GM19452 (cell line): ENCODE measurements around the gene HTR3B.
"Not testable (repeated sequence)": the region's sequence is repeated elsewhere in the genome, so short reads cannot be mapped to it uniquely, and the experiment has no call there.

Source experiments
- ATAC-seq: cut with Tn5 transposase; IDR thresholded peaks from one replicate; pipeline ENCODE4 v1.9.1; 2021; ENCODE audit not compliant: unreplicated experiment

Gene HTR3B

DNA sequence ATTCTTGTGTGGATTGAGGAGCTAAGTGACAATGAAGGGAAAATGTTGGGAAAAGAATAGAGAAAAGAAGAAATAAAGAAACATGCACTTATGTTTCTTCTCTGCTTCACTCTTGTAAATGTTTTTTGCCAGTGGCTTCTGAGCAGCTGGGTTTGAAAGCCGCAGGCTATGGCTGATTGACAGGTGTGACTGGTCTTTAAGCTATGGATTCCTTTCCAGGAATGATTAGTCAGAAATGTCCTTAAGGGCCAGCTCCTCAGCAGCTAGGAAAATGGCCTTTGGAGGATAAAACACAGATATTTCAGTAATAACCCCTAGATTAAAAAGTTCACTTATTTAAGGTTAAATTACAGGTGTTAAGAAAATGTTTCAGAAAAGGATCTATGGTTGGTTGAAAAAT lies 22.7 kb upstream of the HTR3B start:
- ATAC-seq: no peak

DNA sequence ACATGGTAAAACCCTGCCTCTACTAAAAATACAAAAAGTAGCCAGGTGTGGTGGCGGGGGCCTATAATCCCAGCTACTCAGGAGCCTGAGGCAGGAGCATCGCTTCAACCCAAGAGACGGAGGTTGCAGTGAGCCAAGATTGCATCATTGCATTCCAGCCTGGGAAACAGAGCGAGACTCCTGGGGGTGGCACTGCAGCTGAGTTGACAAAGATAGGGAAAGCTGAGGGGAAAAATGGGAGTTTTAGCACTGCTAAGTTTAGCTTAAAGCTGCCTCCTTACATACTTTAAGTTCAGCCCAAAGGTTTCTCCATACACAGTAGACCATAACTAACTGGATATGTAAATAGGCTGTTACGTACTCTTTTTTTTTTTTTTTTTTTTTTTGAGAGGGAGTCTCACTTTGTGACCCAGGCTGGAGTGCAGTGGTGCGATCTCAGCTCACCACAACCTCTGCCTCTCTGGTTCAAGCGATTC lies 20.2 kb upstream of the HTR3B start:
- ATAC-seq: no peak

DNA sequence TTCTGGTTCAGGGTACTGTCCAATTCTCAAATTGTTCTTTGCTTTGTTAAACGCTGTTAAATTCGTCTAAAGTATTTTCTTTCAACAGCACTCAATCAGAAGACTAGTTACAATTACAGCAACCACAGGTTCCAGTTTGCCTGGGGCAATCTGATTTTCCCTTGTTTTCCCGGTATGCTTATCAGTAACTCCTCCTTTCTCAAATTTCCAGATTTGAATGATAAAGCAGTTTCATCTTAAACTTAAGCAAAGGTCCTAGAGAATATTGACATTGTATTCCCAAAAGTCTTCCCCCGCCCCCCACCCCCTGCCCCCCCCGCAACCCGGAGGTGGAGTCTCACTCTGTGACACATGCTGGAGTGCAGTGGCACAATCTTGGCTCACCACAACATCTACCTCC lies 18.7 kb upstream of the HTR3B start:
- no peak for ATAC-seq

DNA sequence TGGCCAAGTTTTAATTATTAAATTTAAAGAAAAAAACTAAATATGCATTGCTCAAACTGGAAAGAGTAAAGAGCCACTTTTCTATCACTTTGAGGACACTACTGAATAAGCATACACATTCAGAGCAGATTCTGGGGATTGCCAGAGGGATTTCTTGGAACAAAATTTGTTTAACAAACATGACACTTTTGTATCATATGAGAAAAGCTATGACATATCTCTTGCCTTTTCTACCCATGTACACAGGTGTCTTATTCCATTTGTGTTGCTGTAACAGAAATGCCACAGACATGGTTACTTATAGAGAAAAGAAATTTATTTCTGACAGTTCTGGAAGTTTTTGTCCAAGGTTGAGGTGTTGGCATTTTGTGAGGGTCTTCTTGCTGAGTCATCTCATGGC lies 15.7 kb upstream of the HTR3B start:
- ATAC-seq: no peak

DNA sequence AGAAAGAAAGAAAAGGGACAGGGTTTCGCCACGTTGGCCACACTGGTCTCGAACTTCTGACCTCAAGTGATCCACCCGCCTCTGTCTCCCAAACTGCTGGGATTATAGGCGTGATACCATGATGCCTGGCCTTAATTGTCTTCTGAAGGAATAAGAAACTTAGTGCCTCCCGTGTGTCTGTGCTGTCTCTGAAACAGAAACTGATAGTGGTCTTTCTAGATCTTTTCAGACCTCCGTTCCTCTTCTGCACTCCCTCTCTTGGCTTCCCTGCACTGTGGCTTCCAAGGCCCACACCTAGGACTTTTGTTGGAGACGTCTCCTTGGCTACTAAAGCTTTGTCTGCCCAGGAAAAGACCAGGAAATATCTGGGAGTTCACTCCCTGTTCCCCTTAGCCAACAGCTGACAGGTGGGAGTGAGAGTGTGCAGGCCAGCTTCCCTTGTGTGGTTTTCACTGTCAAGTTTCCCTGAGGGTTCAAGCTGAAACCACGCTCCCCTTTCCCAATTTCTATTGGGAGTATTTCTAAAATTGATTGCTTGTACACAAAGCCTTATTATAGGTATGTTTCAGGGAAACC lies 10.1 kb upstream of the HTR3B start:
- no peak for ATAC-seq

DNA sequence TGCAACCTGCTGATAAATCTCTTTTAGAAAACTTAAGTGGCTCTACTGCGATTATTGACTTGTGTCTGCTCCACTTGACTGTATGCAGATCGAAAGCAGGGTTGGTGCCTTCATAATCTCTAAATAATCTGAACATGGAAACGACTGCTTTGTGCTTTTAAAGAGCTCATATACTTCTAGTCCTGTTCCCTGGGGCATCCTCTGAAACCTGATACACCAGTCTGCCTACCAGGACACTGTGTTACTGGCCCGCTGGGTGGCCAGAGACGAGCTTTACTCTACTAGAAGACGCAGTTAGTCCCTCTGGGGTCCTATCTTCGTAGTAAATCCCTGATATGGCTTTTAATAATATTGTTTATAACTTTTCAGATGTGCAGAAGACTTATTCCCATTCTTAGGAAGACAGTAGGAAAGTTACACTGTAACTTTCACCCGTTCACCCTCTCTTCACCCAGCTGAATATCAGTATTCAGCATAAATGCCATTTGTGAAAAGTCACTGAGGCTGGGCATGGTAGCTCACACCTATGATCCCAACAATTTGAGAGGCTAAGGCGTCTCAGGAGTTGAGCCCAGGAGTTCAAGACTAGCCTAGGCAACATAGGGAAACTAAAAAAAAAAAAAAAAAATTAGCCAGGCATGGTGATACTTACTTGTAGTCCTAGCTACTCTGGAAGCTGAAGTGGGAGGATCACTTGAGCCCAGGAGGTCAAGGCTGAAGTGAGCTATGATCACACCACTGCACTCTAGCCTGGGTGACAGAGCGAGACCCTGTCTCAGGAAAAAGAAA lies 9.0 kb upstream of the HTR3B start:
- ATAC-seq: no peak

DNA sequence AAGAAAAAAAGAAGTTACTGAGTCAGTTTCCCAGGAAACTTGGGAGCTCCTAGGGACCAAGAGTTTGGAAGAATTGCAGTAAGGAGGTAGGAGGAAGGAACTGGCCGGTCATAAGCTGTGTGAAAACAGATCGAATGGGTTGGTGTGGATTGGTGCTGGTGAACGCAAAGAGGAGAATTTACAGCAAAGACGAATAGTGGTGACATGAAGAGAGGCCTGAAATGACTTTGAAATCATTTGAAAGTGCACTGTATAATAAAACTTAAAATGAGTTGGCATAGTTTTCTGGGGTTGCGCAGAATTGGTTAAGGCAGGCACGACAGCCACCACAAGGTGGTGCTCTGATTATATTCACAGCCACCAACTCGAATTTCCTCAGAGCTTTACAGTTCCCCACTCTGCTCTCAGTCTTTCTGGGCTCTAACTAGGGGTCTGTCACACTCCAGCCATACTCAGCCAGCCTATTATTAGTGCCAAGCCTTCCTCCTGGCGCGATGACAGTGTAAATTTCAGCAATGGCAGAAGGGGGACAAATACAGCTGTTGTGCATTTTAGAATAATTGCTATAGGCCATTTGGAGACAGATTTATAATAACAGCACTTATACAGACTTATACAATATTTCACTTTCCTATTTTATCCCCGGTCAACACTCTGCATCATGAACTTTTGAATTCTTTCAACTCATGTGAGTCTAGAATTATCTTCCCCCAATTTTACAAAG lies 8.3 kb upstream of the HTR3B start:
- ATAC-seq: no peak

DNA sequence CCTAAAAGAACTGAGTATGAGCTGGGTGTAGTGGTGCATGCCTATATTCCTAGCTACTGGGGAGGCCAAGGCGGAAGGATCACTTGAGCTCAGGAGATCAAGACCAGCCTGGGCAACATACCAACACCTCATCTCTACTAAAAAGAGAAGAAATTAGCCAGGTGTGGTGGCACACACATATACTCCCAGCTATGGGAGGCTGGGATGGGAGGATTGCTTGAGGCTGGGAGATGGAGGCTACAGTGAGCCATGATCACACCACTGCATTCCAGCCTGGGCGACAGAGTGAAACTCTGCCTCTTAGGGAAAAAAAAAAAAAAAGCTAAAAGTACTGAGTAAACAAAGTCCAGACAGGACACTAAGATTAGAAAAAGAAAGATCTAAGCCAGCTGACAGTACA lies 3.5 kb upstream of the HTR3B start:
- no peak for ATAC-seq

DNA sequence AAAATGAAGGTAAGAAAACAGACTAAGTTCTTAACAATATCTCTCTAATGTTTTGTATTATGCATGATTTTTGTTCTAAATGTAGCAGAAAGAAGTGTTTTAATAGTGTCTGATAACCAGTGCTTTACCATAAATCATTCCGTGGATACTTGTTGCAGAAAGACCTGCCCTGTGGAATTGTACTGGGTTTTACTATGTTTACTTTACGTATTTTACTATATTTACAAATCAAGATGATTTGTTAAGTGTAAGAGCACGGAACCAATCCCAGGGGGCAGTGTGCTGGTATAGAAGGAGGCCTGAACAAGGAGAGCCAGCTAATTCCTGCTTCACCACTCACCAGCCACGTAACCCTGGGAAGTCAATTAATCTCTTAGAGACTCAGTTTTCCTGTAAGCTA lies 1.4 kb downstream of the HTR3B start:
- ATAC-seq: no peak

DNA sequence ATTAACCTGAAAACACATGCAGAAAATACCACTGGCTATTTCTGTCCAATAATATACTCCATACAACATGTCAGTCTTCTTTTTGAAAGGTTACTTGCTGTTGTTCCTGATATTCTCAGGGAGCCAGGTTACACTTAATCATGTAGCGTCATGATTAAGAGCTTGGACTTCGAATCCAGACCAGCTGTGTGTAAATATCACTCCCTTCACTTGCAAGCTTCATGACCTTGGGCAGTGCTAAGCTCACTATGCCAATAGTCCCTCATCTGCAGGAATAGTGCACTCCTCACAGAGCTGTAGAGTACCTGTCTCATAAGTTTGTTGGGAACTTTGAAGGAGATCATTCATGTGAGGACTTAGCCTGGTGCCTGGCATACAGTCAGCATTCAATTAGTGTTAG lies 1.9 kb downstream of the HTR3B start:
- no peak for ATAC-seq

DNA sequence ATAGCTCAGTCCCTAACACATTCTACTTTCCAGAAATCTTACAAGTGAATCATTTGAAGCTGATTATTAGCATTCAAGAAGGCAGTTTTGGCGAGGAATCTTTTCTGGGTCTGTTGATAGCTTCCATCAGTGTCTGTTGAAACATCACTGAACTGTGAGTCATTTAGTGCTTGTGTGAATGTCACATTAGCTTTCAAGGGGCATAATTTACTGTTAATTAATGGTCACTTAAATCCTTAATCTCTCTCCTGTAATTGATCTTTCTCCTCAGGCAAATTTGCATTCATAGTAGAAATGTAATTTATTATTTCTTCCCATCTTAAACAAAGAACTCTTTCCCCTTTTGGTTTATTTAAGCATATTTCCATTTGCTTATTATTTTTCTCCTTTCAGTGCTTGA lies 2.6 kb downstream of the HTR3B start:
- ATAC-seq: no peak

DNA sequence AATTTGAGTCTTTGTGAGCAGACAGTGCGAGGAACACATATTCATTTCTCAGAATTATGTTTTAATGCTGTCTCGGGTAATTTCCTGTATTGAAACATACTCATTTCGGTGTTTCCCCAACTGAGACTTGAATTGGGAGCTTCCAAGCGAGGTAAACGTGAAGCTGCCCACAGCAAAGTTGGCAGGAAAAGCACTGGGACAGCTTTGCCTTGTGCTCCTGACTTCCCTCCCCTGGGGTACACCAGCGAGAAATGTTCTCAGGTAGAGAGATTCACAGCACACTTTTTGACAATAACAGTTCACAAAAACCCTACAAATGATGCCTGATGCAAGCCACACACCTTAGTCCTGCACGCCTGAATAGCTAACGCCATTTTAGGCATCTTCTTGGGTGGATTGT lies 3.1 kb downstream of the HTR3B start:
- ATAC-seq: no peak

DNA sequence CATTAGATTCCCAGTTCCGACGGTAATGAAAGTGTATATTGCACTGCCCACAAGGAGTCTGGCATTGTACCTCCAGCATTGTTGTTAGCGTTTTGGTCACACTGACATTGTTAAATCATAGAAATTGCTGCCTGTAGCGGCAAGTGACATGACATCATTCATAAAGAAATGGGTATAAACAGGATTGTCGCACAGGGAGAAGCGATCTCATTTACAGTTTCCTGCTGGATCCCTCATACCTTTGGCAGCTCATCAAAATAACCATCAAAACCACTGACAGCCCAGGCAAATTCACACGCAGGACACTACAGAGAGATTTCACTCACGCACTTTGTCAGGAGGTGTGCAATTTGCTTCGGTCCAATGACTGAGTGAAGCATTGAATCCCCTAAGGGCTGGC lies 3.5 kb downstream of the HTR3B start:
- ATAC-seq: no peak

DNA sequence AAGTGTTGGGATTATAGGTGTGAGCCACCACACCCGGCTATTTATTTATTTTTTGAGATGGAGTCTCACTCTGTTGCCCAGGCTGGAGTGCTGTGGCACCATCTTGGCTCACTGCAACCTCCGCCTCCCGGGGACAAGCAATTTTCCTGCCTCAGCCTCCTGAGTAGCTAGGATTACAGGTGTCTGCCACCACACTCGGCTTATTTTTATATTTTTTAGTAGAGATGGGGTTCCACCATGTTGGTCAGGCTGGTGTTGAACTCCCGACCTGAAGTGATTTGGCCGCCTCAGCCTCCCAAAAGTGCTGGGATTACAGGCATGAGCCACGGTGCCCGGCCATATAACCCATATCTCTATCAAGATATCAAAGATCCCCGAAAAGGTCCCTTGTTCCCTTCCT lies 6.9 kb downstream of the HTR3B start:
- ATAC-seq: not testable (repeated sequence)

DNA sequence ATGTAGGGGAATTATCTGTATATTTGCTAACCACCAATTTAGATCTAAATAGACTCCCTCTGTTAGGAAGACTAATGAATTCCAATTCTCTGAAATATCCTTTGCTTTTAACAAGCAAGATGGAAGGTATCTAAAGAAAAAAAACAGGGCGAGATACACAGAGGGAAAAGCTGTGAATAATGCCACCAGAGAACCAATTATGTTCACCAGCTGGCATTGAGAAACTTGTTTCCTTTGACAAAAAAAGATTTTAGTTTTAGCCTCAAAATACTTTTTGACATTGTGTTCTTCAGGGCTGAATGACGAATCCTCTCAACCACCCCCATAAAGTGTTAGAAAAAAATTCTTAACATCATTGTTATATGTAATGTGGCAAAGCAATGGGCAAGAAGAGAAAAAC lies 19.0 kb downstream of the HTR3B start:
- ATAC-seq: no peak

DNA sequence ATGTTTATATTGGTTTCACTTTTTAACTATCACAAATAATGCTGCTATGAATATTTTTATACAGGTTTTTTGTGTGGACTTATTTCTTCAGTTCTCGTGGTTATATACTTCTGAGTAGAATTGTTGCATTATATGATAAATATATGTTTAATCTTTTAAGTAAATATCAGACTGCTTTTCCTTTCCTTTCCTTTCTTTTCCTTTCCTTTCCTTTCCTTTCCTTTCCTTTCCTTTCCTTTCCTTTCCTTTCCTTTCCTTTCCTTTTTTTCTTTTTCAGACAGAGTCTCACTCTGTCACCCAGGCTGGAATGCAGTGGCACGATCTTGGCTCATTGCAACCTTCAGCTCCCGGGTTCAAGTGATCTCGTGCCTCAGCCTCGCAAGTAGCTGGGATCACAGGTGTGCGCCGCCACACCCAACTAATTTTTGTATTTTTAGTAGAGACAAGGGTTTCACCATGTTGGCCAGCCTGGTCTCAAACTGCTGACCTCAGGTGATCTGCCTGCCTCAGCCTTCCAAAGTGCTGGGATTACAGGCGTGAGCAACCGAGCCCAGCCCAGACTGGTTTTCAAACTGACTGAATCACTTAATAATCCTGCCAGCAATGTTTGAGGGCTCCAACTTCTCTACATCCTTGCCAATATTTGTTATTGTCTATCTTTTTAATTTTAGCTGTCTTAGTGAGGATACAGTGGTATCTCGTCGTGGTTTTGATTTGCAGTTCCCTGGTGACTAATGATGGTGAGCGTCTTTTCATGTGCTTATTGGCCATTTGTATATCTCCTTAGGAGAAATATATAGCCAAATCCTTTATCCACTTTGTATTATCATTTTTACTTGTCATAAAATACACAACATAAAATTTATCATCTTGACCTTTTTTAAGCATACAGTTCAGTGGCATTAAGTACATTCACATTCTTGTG lies 21.9 kb downstream of the HTR3B start:
- ATAC-seq: no peak

DNA sequence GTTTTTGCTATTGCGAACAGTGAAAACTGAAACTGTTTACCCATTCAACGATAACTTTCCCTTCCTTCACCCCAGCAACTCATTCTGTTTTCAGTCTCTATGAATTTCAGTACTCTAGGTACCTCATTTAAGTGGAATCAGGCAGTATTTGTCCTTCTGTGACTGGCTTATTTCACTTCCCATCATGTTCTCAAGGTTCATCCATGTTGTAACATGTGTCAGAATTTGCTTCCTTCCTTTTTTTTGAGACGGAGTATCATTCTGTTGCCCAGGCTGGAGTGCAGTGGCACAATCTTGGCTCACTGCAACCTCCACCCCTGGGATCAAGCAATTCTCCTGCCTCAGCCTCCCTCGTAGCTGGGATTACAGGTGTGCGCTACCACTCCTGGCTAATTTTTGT lies 23.7 kb downstream of the HTR3B start:
- ATAC-seq: no peak

DNA sequence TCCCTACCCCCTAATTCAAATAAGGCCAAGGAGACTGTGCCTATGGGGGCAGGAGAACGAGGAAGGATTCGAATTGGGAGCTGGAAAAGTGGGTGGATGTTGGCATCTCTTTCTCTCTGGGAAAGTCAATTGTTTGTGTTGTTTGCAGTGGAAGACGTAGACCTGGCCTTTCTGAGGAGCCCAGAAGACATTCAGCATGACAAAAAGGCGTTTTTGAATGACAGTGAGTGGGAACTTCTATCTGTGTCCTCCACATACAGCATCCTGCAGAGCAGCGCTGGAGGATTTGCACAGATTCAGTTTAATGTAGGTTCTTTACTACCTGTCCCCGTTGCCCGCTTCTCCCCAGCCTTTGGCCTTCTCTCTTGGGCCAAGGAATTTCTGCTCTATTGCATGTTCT lies 28.2 kb downstream of the HTR3B start:
- ATAC-seq: no peak

DNA sequence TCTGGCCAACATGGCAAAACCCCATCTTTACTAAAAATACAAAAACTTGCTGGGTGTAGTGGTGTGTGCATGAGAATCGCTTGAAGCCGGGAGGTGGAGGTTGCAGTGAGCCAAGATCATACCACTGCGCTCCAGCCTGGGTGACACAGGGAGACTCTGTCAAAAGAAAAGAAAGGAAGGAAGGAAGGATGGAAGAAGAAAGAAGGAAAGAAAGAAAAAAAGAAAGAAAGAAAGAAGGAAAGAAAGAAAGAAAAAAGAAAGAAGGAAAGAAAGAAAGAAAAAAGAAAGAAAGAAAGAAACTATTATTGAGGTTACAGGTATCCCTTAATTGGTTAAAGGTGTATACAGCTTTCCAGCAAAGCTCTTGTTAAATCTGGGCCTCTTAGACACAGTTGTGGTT lies 29.6 kb downstream of the HTR3B start:
- not testable (repeated sequence) for ATAC-seq

DNA sequence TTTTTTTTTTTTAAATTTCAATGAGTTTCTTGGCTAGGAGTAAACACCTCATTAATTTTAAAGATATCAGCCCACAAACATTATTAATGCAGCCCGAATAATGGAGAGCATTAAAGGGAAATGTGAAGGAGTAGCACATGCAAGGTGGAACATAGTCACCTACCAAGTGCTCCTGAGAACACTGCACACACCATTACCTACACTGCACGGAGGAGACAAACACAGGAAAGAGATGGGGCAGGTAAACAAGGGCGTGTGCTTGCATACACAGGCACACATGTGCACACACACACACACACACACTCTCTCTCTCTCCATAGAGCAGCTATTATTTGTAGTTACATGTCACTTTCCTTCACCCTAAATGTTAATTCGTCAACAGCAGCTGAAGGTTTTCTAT lies 30.2 kb downstream of the HTR3B start:
- ATAC-seq: no peak

DNA sequence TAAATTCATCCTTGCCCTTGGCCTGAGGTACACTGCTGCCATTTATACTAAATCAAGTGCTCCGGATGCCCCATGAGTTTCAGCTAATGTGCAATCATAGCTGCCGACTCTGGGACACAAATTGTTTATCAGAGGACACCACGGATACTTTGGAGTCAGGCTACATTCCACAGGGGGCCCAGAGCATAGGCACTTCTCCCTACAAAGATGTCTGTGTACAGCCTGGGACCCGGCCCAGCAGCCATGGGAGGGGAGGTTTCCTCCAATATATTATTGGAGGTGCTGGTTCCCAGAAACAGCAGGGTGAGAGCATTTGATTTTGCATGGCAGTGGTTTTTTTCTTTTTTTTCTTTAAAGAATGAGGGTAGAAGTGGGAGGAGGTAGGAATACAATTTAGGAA lies 31.3 kb downstream of the HTR3B start:
- no peak for ATAC-seq
